Activated CD4-positive, CD25-positive, alpha-beta regulatory T cell (primary cell): ENCODE data around the gene NCOA6.
"Not testable (repeated sequence)": the region's sequence is repeated elsewhere in the genome, so short reads cannot be mapped to it uniquely, and the experiment has no call there.

ENCODE experiments used
- DNase-seq, 4 experiments: peaks; one replicate each; lab custom pipeline; 2025; lab: John Stamatoyannopoulos, UW

The NCOA6 gene

DNA sequence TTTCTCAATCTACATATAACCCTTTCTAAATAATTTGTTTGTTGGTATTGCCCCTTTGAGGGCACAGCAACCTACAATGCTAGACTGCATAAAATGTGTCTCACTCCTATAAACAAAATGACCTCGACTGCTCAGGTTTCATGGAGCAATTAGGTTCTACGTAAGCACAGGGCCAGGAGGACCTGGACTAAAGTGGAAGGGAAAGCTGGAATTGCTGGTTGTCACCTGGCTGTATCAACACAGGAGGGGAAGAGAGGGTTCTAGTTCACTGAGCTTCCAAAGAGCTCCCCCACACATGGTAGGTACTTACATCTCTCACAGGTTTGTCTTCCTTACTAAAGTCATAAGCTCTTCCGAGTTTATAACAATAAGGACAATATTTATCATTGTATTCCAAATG, 51.0 kb downstream of the NCOA6 start:
- DNase-seq, result no peak

DNA sequence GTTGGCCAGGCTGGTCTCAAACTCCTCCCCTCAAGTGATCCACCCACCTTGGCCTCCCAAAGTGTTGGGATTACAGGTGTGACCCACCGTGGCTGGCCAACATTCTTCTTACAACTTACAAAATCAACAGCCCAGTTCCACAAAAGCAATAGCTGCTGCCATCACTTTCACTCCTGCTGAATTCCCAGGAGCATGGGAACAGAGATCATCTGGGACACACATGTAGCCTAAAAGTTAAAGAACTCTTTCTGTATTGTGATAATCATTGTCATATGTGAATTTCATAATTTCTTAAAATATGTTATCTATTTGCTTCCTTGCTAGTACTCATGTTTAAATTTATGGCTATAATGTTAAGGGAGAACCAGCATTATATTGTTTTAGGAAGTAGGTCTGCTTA, 51.7 kb downstream of the NCOA6 start:
- DNase-seq, result no peak

DNA sequence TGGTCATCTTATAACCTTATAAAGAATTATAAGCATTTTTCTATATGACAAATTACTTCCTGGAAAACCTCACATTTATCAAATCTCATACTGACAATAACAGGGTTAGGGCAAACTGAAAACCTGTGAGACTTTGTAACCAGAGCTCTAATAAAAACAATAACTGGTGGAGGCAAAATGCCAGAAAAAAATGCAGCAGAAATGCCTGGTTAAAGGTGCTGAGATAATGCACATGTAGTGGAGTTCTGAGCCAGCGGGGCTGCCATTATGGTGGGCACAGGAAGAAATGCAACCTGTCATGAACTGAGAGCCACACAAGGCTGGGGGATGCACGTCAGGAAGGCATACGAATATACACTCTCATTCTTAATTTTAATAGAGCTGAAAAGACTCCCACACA, 53.0 kb downstream of the NCOA6 start:
- no peak for DNase-seq

DNA sequence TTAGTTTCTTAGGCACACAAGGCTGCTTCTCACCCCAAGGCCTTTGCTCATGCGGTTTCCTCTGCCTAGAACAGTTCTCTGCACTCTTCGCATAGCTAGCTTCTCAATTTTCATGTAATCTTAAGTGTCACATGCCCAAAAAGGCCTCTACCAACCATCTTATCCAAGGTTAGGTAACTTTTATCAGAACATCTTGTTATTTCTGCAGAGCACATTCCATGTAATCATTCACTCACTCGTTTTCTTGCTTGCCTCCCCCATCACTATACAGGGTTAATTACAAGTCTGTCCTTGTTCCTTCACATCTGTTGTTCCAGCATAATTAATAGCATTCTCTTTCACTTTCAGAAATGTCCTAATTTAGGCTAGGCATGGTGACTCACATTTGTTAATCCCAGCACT, 53.8 kb downstream of the NCOA6 start:
- DNase-seq, result no peak

DNA sequence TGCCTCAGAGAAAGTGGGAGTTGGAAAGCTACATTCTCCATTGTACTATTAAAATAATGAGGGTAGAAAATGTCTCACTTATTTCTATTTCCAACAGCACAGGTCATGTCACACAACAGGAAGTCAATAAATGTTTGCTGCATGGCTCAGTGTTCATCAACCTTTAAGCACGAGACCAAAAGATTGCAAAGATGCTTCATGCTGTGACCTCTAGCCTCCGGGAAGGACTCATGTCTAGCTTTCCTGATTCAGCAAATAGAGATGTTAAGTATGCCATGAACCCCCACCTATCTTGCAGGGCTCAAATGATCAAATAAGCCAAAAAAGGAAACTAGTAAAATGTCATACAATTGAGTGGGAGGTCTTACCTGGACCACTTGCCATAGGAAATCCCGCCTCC, 57.4 kb downstream of the NCOA6 start:
- no peak for DNase-seq

DNA sequence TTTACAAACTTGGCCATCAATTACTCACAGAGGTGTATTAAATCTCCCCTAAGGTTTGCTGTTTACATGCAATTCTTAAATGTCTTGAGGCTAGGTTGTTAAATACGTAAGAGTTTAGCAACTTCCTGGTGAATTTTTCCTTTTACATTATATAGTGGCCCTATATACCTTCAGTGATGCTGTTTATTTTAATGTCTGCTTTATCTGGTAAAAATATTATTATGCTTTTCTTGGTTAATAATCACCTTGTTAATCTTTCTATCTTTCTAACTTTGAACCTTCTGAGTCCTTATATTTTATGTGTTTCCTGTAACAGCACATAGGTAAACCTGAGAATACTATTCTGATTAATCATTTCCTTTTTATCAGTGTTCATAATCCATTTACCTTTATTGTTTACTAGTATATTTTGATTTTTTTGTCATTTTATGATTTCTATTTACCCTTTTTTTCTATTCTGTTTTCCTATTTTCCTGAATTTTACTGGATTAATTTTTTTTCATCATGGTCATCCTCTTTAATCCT, 63.4 kb downstream of the NCOA6 start:
- DNase-seq, result no peak

DNA sequence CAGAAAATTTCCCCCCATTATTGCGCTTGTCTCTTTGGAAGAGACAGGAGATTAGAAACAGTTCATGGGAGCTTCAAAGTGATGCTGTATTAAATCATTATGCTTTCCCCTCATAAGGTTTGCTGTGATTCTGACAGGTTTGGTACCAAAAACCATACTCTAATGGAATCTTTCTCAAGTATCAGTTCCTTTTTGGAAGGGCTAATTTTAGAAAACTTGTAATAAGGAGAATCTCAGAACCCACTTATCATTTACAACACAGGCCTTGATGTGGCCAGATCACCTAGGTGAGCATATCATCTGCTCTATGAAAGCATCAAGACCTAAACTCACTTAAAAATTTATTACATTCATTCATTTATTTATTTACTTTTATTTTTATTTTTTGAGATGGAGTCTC, 70.1 kb downstream of the NCOA6 start:
- no peak for DNase-seq

DNA sequence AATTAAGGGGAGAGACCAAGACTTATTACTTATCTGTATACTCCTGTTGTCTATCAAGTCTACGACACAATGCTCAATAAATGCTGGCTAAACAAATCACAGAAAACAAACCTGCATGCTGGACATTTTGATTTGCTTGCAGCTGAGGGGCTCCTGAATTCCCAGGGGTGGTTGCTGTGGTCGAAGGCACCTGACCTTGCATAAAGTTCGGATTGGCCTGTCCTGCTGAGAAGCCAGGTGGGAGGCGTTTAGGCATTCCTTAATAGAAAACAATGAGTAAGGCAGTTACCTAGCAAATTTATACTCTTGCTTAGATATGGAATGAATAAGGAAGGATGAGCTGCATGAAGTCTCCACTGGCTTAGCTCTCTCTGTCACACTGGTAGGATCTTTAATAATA, 70.8 kb downstream of the NCOA6 start:
- no peak for DNase-seq

DNA sequence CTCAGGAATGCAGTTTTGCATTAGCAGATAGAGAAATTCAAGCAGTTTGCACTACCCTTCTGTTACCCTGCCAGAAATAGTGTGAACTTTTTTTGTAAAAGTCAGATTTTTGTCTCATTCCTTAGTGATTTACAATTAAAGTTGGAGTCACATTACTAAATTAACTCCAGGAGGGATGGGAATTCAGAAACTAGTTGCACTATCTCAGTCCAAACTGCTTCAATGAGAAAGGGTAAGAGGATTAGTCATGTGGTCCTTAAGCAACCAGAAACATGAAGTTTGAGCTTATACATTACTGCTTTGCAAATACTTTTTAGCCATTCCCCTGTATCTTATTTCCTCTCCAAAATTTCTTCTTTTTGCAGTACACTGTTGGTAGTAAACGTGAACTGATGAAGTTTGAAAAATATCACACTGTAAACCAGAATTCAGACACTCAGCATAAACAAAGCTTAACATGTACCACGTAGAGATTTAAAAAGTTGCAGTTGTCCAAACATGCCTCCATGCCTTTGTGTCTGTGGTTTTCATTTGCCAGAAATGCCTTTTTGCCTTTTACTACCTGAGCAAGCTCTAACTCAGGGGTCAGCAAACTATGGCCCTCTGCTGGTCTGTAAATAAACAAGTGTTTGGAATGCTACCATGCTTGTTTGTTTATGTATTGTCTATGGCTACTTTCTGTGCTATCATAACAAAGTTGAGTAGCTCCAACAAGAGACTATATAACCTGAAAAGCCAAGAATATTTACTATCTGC, 71.6 kb downstream of the NCOA6 start:
- no peak for DNase-seq

DNA sequence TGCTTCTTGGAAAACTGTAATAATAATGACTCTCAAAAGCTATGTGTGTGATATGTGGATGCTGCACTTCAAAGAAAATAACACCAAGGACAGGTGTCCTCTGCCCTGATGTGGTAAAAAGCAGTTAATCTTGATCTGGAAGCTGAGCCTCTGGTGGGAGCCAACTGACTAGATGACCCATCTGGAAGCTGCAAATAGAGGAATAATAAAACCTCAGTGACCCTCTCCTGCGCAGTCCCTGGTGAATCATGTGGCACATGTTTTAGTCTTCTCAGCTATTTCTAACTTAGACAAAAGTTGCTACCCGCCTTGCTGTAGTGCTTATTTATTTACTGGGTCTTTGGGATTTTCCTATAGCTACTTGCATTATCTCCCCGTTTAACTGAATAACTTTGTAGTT, 74.0 kb downstream of the NCOA6 start:
- no peak for DNase-seq

DNA sequence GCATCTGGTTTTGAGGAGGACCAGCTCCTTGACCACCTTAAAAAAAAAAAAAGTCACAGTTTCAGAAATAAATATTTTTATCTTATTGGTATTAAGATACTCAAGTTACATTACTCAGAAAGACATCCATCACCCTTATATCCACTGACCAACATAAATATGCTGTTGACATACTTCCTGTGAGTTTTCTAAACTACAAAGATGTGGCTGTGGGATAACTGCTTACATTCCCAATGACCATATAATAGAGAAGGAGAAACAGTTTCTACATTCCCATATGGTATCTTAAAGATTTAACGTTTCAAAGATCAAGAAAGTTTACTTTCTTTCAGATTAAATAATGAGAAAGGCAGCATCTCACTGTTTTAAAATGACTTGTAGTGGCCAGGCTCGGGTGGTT, 75.0 kb downstream of the NCOA6 start:
- no peak for DNase-seq

DNA sequence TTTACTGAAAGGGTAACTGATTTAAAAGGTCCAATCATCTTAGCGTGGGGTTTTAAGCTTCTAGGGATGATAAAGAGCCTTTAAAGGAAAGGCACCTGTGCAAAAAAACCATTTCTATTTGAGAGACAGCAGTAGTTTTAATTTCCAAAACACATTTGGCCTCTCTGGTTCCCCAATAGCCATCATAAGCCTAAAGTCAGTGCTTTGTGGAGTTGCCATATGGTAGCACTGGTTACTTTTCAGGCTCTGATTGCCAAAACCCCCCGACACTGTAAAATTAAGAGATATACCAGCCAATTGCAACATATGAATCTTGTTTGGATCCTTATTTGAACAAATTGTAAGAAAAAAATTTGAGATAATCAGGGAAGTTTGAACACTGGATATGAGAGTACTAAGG, 76.7 kb downstream of the NCOA6 start:
- DNase-seq, result no peak

DNA sequence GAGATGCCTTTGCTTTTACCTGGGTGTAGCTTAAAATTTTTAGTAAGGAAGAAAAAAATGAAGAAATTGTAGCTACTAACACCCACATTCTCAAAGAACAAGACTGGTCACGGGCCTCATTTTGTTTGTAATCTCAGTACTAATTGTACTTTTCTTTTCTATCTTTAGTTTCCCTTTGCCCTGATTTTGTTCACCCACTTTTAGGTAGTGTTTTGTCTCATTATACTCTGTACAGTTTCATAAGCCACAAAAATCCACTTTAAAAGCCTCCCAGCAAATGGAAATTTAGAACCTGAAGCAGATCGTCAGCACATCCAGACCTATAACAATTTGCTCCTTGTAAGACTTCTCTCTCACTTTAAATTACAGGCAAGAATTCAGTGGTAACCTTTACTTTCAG, 78.0 kb downstream of the NCOA6 start:
- DNase-seq, result no peak

DNA sequence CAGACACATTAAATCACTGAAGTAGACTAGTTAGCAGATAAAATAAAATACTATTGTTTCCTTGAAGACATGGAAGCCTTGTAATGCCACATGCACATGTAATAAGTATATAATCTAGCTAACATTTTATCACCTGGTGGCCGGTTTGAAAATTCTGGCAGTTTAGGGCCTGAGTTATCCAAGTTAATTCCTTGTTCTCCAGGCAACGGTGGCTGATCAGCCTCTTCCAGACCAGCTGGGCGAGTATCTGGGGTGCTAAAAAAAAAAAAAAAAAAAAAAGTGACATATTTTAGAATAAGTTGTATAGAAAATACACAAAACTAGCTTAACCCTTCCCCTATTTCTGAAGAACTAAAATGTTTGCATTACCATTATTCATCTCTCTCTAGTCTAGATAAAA, 78.8 kb downstream of the NCOA6 start:
- no peak for DNase-seq

DNA sequence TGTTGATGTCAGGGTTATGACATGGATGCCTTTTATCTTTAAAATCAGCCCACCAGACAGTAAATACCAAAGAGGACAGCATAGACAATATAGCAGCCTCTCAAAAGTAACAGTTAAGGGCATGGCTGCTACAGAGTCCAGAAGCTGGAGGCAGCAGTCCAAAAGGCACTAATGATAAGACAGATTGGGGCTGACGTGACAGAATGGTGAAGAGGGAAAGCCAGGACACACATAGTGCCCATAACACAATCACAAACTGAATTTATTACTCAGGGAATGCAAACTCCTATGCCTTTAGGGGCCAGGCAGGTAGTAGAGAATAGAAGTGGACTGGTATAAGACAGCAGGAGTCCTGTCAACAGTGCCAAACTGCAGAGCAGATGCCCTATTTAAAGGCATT, 80.6 kb downstream of the NCOA6 start:
- no peak for DNase-seq

DNA sequence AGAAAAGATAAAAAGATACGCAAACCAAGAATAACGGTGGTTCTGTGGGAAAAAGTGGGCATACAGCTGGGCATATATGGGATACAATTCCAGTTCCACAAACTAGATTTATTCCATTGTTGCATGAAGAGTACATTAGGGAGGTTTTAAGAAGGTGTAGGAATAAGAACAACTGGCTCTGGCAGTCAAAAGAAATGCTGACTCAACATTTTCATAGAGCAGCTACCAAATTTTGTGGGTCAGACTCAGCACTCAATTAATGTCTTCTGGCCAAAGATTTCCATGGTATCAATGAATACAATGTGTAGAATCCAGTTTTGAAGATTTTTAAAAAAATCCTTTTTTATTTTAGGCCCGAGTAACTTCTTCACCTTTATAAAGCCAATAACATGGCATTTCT, 81.1 kb downstream of the NCOA6 start:
- DNase-seq, result no peak

DNA sequence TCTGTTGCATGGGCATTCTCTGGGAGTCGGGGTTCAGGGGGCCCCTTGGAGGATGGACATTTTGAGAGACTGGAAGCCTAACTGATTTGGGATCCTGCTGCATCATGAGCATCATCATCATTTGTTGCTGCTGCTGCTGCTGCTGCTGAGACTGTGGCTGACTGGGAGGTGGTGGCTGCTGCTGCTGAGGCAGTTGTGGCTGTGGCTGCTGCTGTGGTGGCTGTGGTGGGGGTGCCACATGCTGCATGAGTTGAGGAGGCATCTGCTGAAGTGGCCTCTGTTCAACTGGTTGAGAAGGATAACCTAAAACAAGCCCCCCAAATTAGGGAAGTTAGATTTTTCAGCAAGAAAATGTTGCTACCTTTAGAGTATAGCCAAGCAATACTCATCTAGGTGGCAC, 82.4 kb downstream of the NCOA6 start:
- no peak for DNase-seq

DNA sequence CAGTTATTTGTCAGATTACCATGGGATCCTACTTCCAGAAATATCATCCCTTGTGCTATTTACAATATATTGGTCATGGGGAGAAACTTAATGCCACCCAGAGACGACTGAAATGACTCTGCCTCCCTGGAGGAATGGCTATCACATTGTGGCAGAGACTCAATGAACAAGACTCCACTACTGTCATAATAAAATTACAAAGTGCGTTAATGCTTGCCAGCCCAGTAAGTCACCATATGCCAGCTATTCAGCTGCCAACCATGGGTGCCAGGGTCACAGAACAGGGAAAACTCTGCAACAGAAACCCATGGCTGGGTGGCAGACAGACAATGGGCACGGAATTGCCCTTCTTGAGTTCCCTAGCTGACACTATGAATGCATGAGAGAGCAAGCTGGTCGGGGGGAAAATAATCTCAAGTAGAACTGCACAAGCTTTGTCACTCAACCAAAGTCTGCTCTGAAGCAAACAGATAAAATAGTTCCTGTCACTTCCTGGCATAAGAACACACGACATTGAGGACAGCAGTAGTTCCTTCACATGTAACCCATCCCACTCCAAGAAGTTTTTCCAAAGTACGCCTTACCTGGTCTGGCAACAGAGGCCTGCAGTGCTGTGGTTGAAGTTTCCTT, 89.2 kb downstream of the NCOA6 start:
- no peak for DNase-seq

DNA sequence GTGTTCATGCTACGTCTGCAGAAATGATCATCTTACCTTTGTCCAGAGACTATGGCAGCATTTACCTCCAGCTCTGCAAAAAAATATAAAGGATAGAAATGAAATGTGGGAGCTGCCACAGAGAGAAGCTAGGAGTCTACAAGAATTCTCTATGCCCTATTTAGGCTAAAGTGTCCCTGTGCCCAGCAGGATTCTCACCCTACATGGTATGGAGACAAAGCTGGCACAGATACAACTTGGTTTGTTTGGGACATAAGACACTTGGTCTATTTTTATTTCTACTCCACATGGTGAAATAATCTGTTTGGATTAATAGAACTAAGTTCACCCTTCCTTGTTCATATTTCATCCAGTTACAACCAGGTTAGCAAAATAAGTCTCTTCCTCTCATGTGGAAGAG, 92.9 kb downstream of the NCOA6 start:
- no peak for DNase-seq

DNA sequence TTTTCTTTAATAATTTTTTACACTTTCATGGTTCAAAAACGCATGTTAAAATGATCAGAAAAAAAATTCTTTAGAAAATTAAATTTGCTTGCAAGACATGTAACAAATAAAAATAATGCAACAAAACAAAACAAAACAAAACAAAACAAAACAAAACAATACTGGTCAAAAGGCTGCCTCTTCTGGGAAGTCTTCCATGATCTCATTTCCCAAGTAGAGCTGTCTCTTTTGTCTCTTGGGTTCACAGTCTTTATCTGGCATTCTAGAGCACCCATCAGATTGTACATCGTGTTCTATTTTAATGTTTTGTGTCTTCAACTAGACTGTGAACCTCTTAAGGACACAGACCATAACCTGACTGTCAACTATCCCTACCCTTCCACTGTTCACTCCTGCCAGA, 96.0 kb downstream of the NCOA6 start:
- DNase-seq, result no peak

DNA sequence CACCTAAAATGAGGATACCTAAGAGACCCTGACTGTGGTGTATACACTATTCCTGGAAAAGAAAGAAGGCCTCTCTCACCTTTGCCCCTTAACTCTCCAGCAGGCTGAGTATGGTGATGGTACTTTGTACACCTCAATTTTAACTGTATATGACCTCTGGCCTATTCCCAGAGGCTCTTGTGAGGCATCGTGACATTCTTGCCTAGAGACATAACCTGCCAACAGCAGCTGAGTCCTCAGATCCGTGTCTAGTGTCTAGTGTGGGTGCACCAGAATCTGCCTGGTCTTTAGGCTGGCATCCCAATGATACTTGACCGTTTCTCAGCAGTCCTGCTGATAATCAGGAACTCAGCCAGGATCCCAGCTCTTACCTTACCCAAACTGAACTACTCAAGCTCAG, 101.3 kb downstream of the NCOA6 start:
- DNase-seq, result no peak

DNA sequence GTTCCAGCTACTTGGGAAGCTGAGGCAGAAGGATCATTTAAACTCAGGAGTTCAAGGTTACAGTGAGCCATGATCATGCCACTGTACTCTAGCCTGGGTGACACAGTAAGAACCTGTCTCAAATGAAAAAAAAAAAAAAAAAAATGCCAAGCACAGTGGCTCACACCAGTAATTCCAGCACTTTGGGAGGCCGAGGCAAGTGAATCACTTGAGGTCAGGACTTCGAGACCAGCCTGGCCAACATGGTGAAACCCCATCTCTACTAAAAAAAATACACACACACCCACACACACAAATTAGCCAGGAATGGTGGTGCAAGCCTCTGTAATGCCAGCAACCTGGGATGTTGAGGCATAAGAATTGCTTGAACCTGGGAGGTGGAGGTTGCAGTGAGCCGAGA, 102.9 kb downstream of the NCOA6 start:
- not testable (repeated sequence) for DNase-seq

DNA sequence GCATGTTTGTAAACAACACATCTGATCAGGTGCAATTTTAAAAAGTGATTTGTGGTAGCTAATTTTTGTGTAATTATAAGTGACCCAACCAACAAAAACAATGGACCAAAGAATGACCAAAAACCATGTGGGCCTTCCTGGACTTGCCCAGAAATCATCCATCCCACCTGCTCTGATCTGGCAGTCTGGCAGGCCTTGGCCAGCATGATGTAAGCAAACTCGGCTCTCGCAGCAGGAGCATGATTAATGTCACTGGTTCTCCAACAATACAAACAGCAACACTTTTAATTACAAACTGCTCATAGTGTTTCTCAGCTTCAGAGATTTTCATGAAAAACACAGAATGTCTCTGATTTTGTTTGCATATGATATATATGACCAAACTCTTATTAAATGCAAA, 105.2 kb downstream of the NCOA6 start:
- DNase-seq, result no peak
